CD8-positive, alpha-beta memory T cell (primary cell): Measurements from ENCODE around the gene FZD8. TPM values are rescaled to one million over a fixed set of nuclear protein-coding genes. Genes with fewer than 3 reads are reported as not detected.
"Not testable (repeated sequence)": the region's sequence is repeated elsewhere in the genome, so short reads cannot be mapped to it uniquely, and the experiment has no call there.

Experiments
- CTCF ChIA-PET: fragments of 350-600 bp; sonication (Branson Sonifier 250); formaldehyde crosslinking; loops from one replicate; lab custom pipeline; 2021; ENCODE audit warnings: antibody characterized with exemption; lab: Charles Lee
- POLR2A ChIA-PET: fragments of 350-600 bp; sonication (Branson Sonifier 250); formaldehyde crosslinking; loops from one replicate; lab custom pipeline; 2021; ENCODE audit warnings: antibody characterized with exemption; lab: Charles Lee
- DNase-seq, 5 donors: peaks; one replicate each; pipeline versions ENCODE4 v3.0.0 to v3.0.0-alpha.2; 2020 to 2022; ENCODE audit warnings: mixed read lengths in 1 of 5
- H3K27ac ChIP-seq: one replicate; pipeline ENCODE4 v1.7.0; 2013; ENCODE audit warnings: low read depth, mild to moderate bottlenecking, low read length, moderate library complexity
- H3K27me3 ChIP-seq: 2 replicates; pipeline ENCODE4 v1.7.0; 2013; ENCODE audit warnings: low read length, mild to moderate bottlenecking; ENCODE audit not compliant: insufficient read depth, poor library complexity, severe bottlenecking
- H3K36me3 ChIP-seq: 2 replicates; pipeline ENCODE4 v1.7.0; 2013; ENCODE audit warnings: mild to moderate bottlenecking, low read length, moderate library complexity; ENCODE audit not compliant: insufficient read depth
- H3K4me1 ChIP-seq: 2 replicates; pipeline ENCODE4 v1.7.0; 2013; ENCODE audit warnings: mild to moderate bottlenecking, low read length, moderate library complexity; ENCODE audit not compliant: insufficient read depth
- H3K4me3 ChIP-seq: 2 replicates; pipeline ENCODE4 v1.7.0; 2013; ENCODE audit warnings: mild to moderate bottlenecking, low read length
- H3K9me3 ChIP-seq: 2 replicates; pipeline ENCODE4 v1.7.0; 2013; ENCODE audit warnings: mild to moderate bottlenecking, low read length
- H3K27ac Mint-ChIP-seq, 8 donors: one replicate each; pipeline ENCODE4 v1.8.0; 2020 to 2021; ENCODE audit warnings: mixed read lengths in 8 of 8, mild to moderate bottlenecking in 6 of 8, inconsistent platforms in 3 of 8, moderate library complexity in 3 of 8
- H3K27me3 Mint-ChIP-seq, 2 donors: one replicate each; pipeline ENCODE4 v1.8.0; 2020 to 2021; ENCODE audit warnings: mixed read lengths in 2 of 2, mild to moderate bottlenecking in 1 of 2, moderate library complexity in 1 of 2
- H3K36me3 Mint-ChIP-seq, 3 donors: one replicate each; pipeline ENCODE4 v1.8.0; 2020 to 2021; ENCODE audit warnings: mixed read lengths in 3 of 3, inconsistent platforms in 1 of 3, mild to moderate bottlenecking in 1 of 3
- H3K4me1 Mint-ChIP-seq, 3 donors: one replicate each; pipeline ENCODE4 v1.8.0; 2020 to 2021; ENCODE audit warnings: mixed read lengths in 3 of 3, inconsistent platforms in 1 of 3, mild to moderate bottlenecking in 1 of 3
- H3K4me3 Mint-ChIP-seq, 7 donors: one replicate each; pipeline ENCODE4 v1.8.0; 2020 to 2021; ENCODE audit warnings: mixed read lengths in 7 of 7, mild to moderate bottlenecking in 6 of 7, moderate library complexity in 4 of 7, inconsistent platforms in 2 of 7
- H3K9me3 Mint-ChIP-seq, 5 donors: one replicate each; pipeline ENCODE4 v1.8.0; 2020 to 2022; ENCODE audit warnings: mixed read lengths in 5 of 5, mild to moderate bottlenecking in 3 of 5, moderate library complexity in 2 of 5, inconsistent platforms in 1 of 5
- polyA plus RNA-seq: library from polyadenylated mRNA; unstranded; fragments of 300-500 nt; fragmentation: Illumina TruSeq; gene quantifications from one replicate; pipeline ENCODE4 v1.2.3, GENCODE V29; 2021
- total RNA-seq, 2 experiments: library from RNA; stranded (reverse); gene quantifications; one replicate each; pipeline ENCODE4 v1.2.3, GENCODE V29; 2021

Gene FZD8, protein sequence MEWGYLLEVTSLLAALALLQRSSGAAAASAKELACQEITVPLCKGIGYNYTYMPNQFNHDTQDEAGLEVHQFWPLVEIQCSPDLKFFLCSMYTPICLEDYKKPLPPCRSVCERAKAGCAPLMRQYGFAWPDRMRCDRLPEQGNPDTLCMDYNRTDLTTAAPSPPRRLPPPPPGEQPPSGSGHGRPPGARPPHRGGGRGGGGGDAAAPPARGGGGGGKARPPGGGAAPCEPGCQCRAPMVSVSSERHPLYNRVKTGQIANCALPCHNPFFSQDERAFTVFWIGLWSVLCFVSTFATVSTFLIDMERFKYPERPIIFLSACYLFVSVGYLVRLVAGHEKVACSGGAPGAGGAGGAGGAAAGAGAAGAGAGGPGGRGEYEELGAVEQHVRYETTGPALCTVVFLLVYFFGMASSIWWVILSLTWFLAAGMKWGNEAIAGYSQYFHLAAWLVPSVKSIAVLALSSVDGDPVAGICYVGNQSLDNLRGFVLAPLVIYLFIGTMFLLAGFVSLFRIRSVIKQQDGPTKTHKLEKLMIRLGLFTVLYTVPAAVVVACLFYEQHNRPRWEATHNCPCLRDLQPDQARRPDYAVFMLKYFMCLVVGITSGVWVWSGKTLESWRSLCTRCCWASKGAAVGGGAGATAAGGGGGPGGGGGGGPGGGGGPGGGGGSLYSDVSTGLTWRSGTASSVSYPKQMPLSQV
- total RNA-seq: under 1 TPM; 0.50 to 0.55 TPM
- not detected for polyA plus RNA-seq

DNA sequence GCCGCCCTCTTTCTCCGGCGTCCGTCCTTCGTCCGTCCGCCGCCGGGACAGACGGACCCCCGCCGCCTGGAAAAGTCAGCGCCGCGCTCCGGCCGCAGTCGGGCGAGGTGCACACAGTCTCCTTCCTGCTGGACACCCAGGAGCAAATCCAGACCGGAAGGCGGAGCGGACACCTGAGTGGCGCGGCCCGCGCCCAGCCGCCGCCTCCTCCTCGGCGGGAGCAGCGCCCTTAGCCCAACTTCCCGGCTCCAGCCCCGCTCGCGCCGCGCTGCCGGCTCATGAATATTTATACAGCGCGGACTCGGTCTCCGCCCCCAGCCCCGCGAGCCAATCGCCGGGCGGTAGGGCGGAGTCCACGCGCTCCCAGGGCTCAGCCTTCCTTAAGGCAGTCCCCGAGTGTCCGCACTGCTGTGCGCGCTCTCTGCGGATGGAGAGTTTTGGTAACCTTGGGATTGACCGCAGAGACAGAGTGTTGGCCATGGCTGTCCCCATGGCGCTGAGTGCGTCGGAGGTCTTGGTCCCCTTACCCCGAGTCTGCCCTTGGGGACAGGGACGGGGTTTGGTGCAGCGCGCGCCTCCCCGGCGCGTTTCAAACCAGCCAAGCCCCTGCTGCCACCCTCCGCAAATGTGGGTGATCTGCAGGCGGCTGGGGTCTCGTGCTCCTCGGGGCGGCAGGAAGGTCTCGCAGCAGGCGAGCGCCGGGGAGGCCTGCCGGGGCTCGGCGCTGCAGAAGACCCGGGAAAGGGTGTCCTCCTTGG lies at the start of gene FZD8:
Gene FZD8, minus strand, starts transcription at position 262 of the 758 bp plus-strand sequence. CDS start 867 bp downstream, outside the sequence.
- H3K36me3 Mint-ChIP-seq: no peaks in the 10 kb centered on the region
- peak within 1 kb of the TSS; percentile 74 for H3K4me3 ChIP-seq
- H3K27me3 ChIP-seq: peaks cover 11% of the 10 kb centered on the region
- no peaks in the 10 kb centered on the region for H3K36me3 ChIP-seq
- ChIA-PET POLR2A (no interaction called here), CTCF (no interaction called here)
- H3K9me3 ChIP-seq: no peaks in the 10 kb centered on the region
- H3K27me3 Mint-ChIP-seq: peaks cover 15 to 39% of the 10 kb centered on the region in 2 donors
- H3K9me3 Mint-ChIP-seq: no peaks in the 10 kb centered on the region
- peaks cover 13% of the 10 kb centered on the region for H3K4me1 ChIP-seq
- H3K4me3 Mint-ChIP-seq: peak within 1 kb of the TSS; percentile 74 to 93 (median 86)
- H3K4me1 Mint-ChIP-seq: peaks cover 16 to 37% (median 21%) of the 10 kb centered on the region in 3 donors
- H3K27ac Mint-ChIP-seq: peak within 1 kb of the TSS in 3 of 8 donors; percentile 22 to 54 (median 43)
- DNase-seq: peak; percentile 28 to 68 (median 59)
- H3K27ac ChIP-seq: no peak within 1 kb of the TSS

GRCh38 chr10:35691522-35692236 lies 49.6 kb upstream of the FZD8 start:
- CTCF ChIA-PET: no interaction called here
- no peak overlapping the region for H3K27ac ChIP-seq
- no peaks in the 10 kb centered on the region for H3K9me3 ChIP-seq
- no peak overlapping the region for H3K4me3 Mint-ChIP-seq
- no peak overlapping the region for H3K27ac Mint-ChIP-seq
- POLR2A ChIA-PET: no interaction called here
- H3K36me3 Mint-ChIP-seq: no peaks in the 10 kb centered on the region
- no peak for DNase-seq
- peaks cover 0 to 3% (median 0%) of the 10 kb centered on the region in 5 donors for H3K9me3 Mint-ChIP-seq
- H3K4me1 ChIP-seq: no peaks in the 10 kb centered on the region
- no peaks in the 10 kb centered on the region for H3K36me3 ChIP-seq
- no peaks in the 10 kb centered on the region for H3K4me1 Mint-ChIP-seq
- no peak overlapping the region for H3K4me3 ChIP-seq
- H3K27me3 Mint-ChIP-seq: peaks cover 0 to 2% of the 10 kb centered on the region in 2 donors
- no peaks in the 10 kb centered on the region for H3K27me3 ChIP-seq

DNA sequence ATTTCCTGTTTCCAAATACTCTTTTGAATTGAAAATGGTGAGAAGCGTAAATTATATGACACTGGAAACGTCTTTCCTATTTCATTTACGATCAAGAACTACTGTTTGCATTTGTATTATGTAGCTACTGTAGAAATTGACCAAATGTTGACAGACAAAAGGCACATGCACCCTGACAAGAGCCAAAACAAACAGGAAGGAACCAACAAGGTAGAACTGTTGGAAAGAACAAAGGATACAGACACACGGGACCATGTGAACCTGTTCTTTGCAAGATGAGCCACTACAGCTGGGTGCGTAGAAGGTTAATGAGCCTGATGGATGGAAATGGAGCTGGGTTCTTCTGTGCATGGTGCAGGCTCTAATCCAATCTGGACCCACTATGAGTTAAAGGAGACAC lies 48.4 kb upstream of the FZD8 start:
- H3K36me3 Mint-ChIP-seq: no peaks in the 10 kb centered on the region
- H3K4me1 Mint-ChIP-seq: no peaks in the 10 kb centered on the region
- H3K9me3 ChIP-seq: no peaks in the 10 kb centered on the region
- POLR2A ChIA-PET: no interaction called here
- H3K4me1 ChIP-seq: no peaks in the 10 kb centered on the region
- no peaks in the 10 kb centered on the region for H3K36me3 ChIP-seq
- H3K4me3 Mint-ChIP-seq: no peak overlapping the region
- no peak overlapping the region for H3K27ac ChIP-seq
- H3K4me3 ChIP-seq: no peak overlapping the region
- CTCF ChIA-PET: no interaction called here
- peaks cover 0 to 2% of the 10 kb centered on the region in 2 donors for H3K27me3 Mint-ChIP-seq
- H3K27me3 ChIP-seq: no peaks in the 10 kb centered on the region
- no peak for DNase-seq
- no peak overlapping the region for H3K27ac Mint-ChIP-seq
- H3K9me3 Mint-ChIP-seq: peaks cover 0 to 3% (median 0%) of the 10 kb centered on the region in 5 donors

- POLR2A ChIA-PET, H3K36me3 ChIP-seq, H3K4me1 Mint-ChIP-seq, H3K4me1 ChIP-seq, DNase-seq, H3K27me3 Mint-ChIP-seq, H3K4me3 ChIP-seq, H3K27ac Mint-ChIP-seq, H3K27ac ChIP-seq, H3K4me3 Mint-ChIP-seq, H3K36me3 Mint-ChIP-seq, H3K27me3 ChIP-seq, H3K9me3 ChIP-seq: not testable (repeated sequence)
- peaks cover 0 to 10% (median 0%) of the 10 kb centered on the region in 5 donors for H3K9me3 Mint-ChIP-seq
- CTCF ChIA-PET: interaction anchor here (1.1 kb wide), 1 partner anchor 11 kb away, joined by 3 read pairs; no protein-coding TSS in a partner anchor
These were observed 43.8 kb upstream of the FZD8 start for GRCh38 chr10:35685858-35686257.

GRCh38 chr10:35685402-35685801 lies 43.3 kb upstream of the FZD8 start:
- no peak for DNase-seq
- ChIA-PET CTCF (interaction anchor here (1.1 kb wide), 1 partner anchor 10 kb away, joined by 3 read pairs; no protein-coding TSS in a partner anchor), POLR2A (no interaction called here)
- no peaks in the 10 kb centered on the region for H3K4me1 Mint-ChIP-seq
- no peaks in the 10 kb centered on the region for H3K9me3 ChIP-seq
- H3K36me3 ChIP-seq: no peaks in the 10 kb centered on the region
- H3K36me3 Mint-ChIP-seq: no peaks in the 10 kb centered on the region
- H3K4me3 Mint-ChIP-seq: no peak overlapping the region
- H3K27me3 Mint-ChIP-seq: no peaks in the 10 kb centered on the region
- H3K27me3 ChIP-seq: no peaks in the 10 kb centered on the region
- no peak overlapping the region for H3K27ac Mint-ChIP-seq
- no peak overlapping the region for H3K27ac ChIP-seq
- H3K4me3 ChIP-seq: no peak overlapping the region
- H3K4me1 ChIP-seq: no peaks in the 10 kb centered on the region
- H3K9me3 Mint-ChIP-seq: peaks cover 0 to 10% (median 0%) of the 10 kb centered on the region in 5 donors

DNA sequence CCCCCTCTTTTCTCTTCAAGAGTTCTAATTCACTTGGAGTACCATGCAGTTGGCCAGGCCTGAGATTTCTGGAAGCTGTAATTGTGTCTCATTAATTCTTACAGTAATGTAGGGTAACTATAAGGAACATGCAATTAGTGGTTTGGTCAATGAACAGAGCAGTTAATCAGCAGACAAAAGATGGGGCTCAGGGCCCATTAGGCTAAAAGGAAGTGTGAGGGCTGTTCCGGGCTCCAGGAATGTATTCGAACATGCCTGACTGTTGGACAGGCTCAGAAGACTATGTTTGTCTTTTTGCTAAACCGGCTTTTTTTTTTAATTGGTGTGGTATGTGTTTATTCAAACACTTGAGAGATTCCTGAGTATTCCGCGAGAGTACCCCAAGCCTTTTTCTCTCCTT lies 42.5 kb upstream of the FZD8 start:
- Mint-ChIP-seq H3K27me3 (no peaks in the 10 kb centered on the region), H3K4me1 (no peaks in the 10 kb centered on the region), H3K27ac (no peak overlapping the region), H3K4me3 (no peak overlapping the region), H3K9me3 (peaks cover 0 to 10% (median 0%) of the 10 kb centered on the region in 5 donors), H3K36me3 (no peaks in the 10 kb centered on the region)
- Histone ChIP-seq H3K36me3 (no peaks in the 10 kb centered on the region), H3K4me3 (no peak overlapping the region), H3K9me3 (no peaks in the 10 kb centered on the region), H3K27ac (no peak overlapping the region), H3K4me1 (no peaks in the 10 kb centered on the region), H3K27me3 (no peaks in the 10 kb centered on the region)
- no peak for DNase-seq
- ChIA-PET POLR2A (no interaction called here), CTCF (interaction anchor here (1.1 kb wide), 1 partner anchor 9 kb away, joined by 3 read pairs; no protein-coding TSS in a partner anchor)

GRCh38 chr10:35675846-35676245 lies 33.8 kb upstream of the FZD8 start:
- CTCF ChIA-PET: no interaction called here
- no peaks in the 10 kb centered on the region for H3K36me3 ChIP-seq
- Mint-ChIP-seq H3K4me3 (no peak overlapping the region), H3K4me1 (no peaks in the 10 kb centered on the region), H3K27ac (no peak overlapping the region), H3K9me3 (peaks cover 1 to 7% (median 3%) of the 10 kb centered on the region in 5 donors), H3K36me3 (no peaks in the 10 kb centered on the region), H3K27me3 (peaks cover 4 to 5% of the 10 kb centered on the region in 2 donors)
- H3K4me3 ChIP-seq: no peak overlapping the region
- H3K9me3 ChIP-seq: no peaks in the 10 kb centered on the region
- DNase-seq: no peak
- no peaks in the 10 kb centered on the region for H3K4me1 ChIP-seq
- POLR2A ChIA-PET: no interaction called here
- no peak overlapping the region for H3K27ac ChIP-seq
- H3K27me3 ChIP-seq: no peaks in the 10 kb centered on the region
